Fibroblast of villous mesenchyme (primary cell): ENCODE results near the gene MYO9A. TPM values are rescaled to one million over a fixed set of nuclear protein-coding genes. Genes with fewer than 3 reads are reported as not detected.
A peak's percentile ranks its signal among the peaks of the same experiment; 100 is the strongest.
"Not testable (repeated sequence)": the region's sequence is repeated elsewhere in the genome, so short reads cannot be mapped to it uniquely, and the experiment has no call there.

Source experiments
- DNase-seq: peaks from one replicate; pipeline ENCODE4 v3.0.0-alpha.2; 2010; ENCODE audit warnings: low read depth
- H3K4me3 ChIP-seq: 2 replicates; pipeline ENCODE4 v1.5.1; 2011; ENCODE audit warnings: low read depth, mild to moderate bottlenecking, low read length
- total RNA-seq: library from RNA; depleted of rRNA; stranded (reverse); fragments of >200 nt; gene quantifications from 2 replicates; pipeline ENCODE4 v1.2.3, GENCODE V29; 2012
- TF ChIP-seq, protein P1 (sequence below): IDR thresholded peaks from 2 replicates; pipeline ENCODE4 v1.5.1; 2012; ENCODE audit warnings: low read depth, mild to moderate bottlenecking, low read length; ENCODE audit not compliant: insufficient read depth

MYO9A gene
- total RNA-seq, 1 donor, result 51.8 TPM

DNA sequence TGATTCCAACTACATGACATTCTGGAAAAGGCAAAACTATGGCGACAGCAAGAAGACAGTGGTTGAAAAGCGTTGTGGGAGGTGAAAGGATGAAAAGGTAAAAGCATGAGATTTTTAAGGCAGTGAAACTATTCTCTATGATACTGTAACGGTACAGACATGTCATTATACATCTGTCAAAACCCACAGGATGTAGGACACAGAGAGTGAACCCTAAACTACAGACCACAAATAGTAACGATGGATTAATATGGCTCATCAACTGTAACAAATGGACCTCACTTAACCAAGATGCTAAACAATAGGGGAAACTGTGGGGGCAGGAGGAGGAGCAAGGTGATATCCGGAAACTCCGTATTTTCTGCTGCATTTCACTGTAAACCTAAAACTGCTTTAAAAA is 39.1 kb downstream of the MYO9A start:
- H3K4me3 ChIP-seq, result no peak overlapping the region
- no peak for DNase-seq
- TF ChIP-seq, protein P1, sequence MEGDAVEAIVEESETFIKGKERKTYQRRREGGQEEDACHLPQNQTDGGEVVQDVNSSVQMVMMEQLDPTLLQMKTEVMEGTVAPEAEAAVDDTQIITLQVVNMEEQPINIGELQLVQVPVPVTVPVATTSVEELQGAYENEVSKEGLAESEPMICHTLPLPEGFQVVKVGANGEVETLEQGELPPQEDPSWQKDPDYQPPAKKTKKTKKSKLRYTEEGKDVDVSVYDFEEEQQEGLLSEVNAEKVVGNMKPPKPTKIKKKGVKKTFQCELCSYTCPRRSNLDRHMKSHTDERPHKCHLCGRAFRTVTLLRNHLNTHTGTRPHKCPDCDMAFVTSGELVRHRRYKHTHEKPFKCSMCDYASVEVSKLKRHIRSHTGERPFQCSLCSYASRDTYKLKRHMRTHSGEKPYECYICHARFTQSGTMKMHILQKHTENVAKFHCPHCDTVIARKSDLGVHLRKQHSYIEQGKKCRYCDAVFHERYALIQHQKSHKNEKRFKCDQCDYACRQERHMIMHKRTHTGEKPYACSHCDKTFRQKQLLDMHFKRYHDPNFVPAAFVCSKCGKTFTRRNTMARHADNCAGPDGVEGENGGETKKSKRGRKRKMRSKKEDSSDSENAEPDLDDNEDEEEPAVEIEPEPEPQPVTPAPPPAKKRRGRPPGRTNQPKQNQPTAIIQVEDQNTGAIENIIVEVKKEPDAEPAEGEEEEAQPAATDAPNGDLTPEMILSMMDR, result no peak

DNA sequence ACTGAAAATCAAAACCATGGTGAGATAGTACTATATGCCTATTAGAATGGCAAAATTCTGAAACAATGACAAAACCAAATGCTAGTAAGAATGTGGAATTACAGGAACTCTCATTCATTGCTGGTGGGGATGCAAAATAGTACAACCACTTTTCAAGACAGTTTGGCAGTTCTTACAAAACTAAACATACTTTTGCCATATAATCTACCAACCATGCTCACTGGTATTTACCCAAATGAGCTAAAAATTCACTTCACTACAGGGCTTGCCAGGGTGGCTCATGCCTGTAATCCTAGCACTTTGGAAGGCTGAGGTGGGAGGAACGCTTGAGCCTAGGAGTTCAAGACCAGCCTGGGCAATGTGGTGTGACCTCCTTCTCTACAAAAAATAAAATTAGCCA is 40.0 kb downstream of the MYO9A start:
- DNase-seq, result no peak
- TF ChIP-seq, protein P1, result no peak
- H3K4me3 ChIP-seq, result no peak overlapping the region

DNA sequence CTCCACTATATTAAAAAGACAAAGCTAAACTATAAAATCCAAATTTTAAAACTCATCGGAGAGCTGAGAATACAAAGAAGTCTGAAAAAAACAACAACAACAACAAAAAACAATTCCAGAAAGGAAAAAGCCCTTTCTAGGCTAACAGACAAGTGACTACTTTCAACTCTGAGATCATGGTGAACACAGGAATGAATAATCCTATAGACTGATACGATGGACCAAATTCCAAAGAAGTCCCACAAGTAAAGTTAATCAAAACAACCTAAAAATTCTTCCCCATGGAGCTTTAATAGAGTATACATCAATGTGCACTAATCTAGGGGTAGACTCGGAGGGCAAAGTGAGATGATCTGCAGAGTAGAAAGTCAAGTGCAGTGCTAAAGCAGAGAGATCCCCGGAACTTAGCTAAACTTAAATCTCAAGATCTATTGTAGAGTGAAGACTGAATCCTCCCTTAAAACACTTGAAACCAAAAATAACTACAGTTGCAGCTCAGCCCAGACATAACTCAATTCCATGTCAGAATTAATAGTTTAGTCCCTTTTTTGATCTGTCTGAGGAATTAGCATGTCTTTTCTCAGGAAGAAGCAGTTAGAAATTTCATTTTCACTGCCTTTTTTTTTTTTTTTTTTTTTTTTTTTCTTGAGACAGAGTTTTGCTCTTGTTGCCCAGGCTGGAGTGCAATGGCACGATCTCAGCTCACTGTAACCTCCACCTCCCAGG is 43.5 kb downstream of the MYO9A start:
- no peak overlapping the region for H3K4me3 ChIP-seq
- DNase-seq, result no peak
- TF ChIP-seq, protein P1, result no peak

DNA sequence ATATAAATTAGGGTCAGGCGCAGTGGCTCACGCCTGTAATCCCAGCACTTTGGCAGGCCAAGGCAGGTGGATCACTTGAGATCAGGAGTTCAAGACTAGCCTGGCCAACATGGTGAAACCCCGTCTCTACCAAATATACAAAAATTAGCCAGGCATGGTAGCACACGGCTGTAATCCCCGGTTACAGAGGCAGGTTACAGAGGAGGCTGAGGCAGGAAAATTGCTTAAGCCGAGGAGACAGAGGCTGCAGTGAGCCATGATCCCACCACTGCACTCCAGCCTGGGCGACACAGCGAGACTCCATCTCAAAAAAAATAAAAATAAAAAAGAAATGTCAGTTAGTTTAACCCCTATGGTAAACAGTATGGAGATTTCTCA is 46.5 kb downstream of the MYO9A start:
- not testable (repeated sequence) for H3K4me3 ChIP-seq, DNase-seq

DNA sequence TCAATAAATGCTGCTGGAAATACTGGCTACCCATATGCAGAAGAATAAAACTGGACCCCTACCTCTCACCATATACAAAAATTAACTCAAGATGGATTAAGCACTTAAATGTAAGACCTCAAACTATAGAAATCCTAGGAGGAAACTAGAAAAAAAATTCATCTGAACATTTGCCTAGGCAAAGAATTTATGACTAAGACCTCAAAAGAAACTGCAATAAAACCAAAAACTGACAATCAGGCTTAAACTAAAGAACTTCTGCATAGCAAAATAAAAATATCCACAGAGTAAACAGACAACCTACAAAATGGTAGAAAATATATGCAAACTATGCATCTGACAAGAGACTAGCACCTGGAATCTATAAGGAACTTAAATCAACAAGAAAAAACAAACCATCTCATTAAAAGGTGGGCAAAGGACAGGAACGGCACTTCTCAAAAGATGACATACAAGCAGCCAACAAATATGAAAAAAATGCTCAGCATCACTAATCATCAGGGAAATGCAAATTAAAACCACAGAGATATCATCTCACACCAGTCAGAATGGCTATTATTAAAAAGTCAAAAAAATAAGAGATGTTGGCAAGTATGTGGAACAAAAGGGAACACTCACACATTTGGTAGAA is 47.0 kb downstream of the MYO9A start:
- no peak overlapping the region for H3K4me3 ChIP-seq
- TF ChIP-seq, protein P1, result no peak
- DNase-seq, result no peak

DNA sequence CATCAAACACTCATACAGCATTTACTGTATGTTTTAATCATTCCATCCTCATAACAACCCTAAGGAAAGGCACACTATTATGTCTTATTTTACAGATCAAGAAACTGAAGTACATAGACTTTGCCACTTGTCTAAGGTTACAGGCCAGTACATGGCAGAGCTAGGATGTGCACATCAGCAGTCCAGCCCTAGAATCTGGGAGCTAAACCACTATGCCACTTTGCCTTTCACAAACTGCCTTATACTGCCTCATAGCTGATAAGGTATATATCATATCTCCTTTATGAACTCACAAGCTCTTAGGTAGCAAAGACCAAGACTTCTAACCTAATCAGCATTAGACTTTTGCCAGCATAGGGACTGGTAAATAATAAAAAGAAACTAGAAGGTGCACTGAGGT is 49.1 kb downstream of the MYO9A start:
- no peak overlapping the region for H3K4me3 ChIP-seq
- DNase-seq, result no peak
- TF ChIP-seq, protein P1, result no peak

DNA sequence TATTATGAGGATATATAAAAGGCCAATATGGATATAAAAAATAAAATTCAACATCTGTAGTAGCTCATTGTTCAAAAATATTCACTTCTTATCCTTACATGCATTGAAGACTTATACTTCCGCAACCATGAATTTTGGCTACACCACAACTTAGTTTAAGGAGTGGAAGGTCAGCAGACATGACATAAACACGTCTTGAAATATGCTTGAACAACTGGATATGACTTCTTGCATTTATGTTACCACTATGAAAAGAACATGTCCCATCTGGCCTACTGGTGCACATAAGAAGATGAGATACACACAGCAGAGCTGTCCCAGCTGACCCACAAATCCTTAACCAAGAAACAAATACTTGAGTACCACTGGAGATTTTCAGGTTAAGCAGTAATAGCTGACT is 52.1 kb downstream of the MYO9A start:
- DNase-seq, result peak; percentile 16
- TF ChIP-seq, protein P1, result no peak
- no peak overlapping the region for H3K4me3 ChIP-seq
